GM18508 (cell line): ENCODE data around the gene APLN.

Source experiments
- ATAC-seq: cut with Tn5 transposase; IDR thresholded peaks from one replicate; pipeline ENCODE4 v1.9.1; 2021; ENCODE audit warnings: moderate number of reproducible peaks; ENCODE audit not compliant: insufficient read depth, unreplicated experiment

Gene APLN

DNA sequence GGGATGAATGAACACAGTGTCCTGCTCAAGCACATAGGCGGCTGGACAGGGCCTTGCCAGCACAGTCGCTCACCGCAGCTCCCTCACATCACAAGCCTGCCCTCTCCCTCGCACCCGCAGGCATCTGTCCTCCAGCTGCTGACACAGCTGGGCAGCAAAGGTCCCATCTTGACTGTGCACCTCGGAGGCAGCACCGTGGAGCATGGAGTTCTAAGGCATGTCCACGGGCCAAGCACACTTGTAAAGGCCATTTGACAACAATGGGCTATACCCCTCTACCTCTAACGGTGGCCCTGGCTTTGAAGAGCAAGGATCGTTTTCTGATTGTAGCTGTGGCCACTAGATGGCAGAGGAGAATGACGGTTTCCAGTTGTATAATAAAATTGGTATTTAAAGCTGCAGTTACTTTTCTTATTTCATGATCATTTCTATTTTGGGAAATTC is 53.8 kb downstream of the APLN start:
- no peak for ATAC-seq

DNA sequence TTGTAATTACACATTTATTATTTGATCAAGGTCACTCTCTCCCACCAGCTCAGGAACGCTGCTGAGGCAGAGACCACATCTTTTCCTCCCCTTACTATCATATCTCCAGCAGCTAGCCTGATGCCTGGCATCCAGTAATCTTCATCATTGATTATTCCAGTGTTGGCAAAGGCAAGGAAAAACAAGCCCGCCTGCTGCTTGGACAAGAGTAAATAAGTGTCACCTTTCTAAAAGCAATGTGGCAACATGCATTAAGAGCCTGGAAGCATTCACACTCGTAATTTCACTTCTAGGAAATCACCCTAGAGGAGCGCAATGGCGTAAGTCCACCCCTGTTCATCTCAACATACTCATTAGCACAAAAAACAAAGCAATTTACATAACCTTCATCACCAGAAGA is 54.8 kb downstream of the APLN start:
- no peak for ATAC-seq

DNA sequence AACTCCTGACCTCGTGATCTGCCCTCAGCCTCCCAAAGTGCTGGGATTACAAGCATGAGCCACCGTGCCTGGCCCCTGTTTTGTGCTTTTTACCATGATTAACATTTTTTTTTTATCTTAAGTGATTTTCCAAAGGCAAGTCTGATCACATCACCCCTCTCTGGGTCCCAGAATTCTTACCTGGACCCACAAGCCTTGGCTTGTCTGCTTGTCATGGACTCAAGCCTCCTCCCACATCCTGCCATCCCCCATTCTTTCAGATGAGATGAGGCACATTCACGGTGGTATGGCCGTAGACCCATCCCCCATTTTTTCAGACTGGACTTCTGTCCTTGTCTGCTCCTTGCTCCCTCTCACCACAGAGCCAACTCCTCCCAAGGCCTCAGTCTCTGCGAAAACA is 55.3 kb downstream of the APLN start:
- ATAC-seq: no peak

DNA sequence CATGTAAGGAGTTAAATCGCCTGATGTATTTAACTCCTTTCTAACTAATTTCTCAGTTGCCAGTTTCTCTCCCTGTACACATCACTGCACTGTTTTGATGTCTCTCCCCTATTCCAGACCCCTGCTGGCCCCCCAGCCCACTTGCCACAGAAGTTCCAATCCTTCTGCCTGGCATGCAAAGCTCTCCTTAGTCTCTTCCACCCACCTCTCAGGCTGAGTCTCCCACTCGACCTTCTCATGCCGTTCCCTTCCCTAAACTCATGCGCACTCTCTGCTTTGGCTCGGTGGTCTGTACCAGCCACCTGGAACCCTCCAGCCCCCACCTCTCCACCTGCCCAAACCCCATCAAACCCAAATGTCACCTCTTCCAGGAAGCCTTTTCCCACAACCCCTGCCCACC is 56.9 kb downstream of the APLN start:
- ATAC-seq: no peak

DNA sequence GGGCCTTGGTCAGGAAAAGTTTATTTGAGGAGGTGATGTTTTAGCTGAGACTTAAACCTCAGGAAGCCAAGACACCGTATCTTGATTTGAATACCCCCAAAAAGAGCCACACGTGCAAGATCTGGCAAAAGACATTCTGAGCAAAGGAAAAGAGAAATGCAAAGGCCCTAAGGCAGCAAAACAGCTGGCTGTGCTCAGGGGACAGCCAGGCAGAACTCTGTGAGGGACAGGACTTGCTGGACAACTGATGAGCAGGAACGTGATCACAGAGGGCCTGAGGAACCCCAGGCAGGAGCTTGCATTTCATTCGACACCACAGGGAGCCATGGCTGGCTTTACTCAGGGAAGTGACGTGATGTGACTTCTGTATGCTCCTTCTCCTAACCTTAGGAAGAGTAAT is 58.7 kb downstream of the APLN start:
- no peak for ATAC-seq
